HEK293T (cell line): ENCODE results near the gene CADM2.
A peak's percentile ranks its signal among the peaks of the same experiment; 100 is the strongest.

Experiments
- ARNT ChIP-seq: fragments of 450-650 bp; IDR thresholded peaks from 2 replicates; pipeline ENCODE4 v1.6.1; 2017; ENCODE audit warnings: mild to moderate bottlenecking
- BHLHE40 ChIP-seq: fragments of 450-650 bp; IDR thresholded peaks from 2 replicates; pipeline ENCODE4 v1.6.1; 2016; ENCODE audit warnings: mild to moderate bottlenecking, moderate library complexity, borderline replicate concordance
- ELF4 ChIP-seq: fragments of 450-650 bp; IDR thresholded peaks from 2 replicates; pipeline ENCODE4 v1.6.1; 2017; ENCODE audit warnings: antibody characterized with exemption
- FOXA1 ChIP-seq: fragments of 450-650 bp; IDR thresholded peaks from 2 replicates; pipeline ENCODE4 v1.6.1; 2016; ENCODE audit warnings: mild to moderate bottlenecking
- FOXK2 ChIP-seq: fragments of 450-650 bp; IDR thresholded peaks from 2 replicates; pipeline ENCODE4 v1.6.1; 2016; ENCODE audit warnings: mild to moderate bottlenecking
- FOXM1 ChIP-seq: fragments of 450-650 bp; IDR thresholded peaks from 2 replicates; pipeline ENCODE4 v1.6.1; 2017; ENCODE audit warnings: mild to moderate bottlenecking, borderline replicate concordance
- HDGF ChIP-seq: fragments of 450-650 bp; IDR thresholded peaks from 2 replicates; pipeline ENCODE4 v1.6.1; 2017; ENCODE audit warnings: antibody characterized with exemption, borderline replicate concordance
- L3MBTL2 ChIP-seq: fragments of 450-650 bp; conservative IDR thresholded peaks from 2 replicates; pipeline ENCODE4 v1.6.1; 2016; ENCODE audit warnings: mild to moderate bottlenecking
- NFRKB ChIP-seq: fragments of 450-650 bp; IDR thresholded peaks from 2 replicates; pipeline ENCODE4 v1.6.1; 2016; ENCODE audit warnings: mild to moderate bottlenecking, moderate library complexity
- PKNOX1 ChIP-seq: fragments of 450-650 bp; IDR thresholded peaks from 2 replicates; pipeline ENCODE4 v1.6.1; 2016
- SP1 ChIP-seq: fragments of 450-650 bp; IDR thresholded peaks from 2 replicates; pipeline ENCODE4 v1.6.1; 2017
- SUZ12 ChIP-seq: fragments of 450-650 bp; IDR thresholded peaks from 2 replicates; pipeline ENCODE4 v1.6.1; 2016; ENCODE audit warnings: mild to moderate bottlenecking
- TARDBP ChIP-seq: fragments of 450-650 bp; IDR thresholded peaks from 2 replicates; pipeline ENCODE4 v1.6.1; 2016
- ZNF384 ChIP-seq: fragments of 450-650 bp; IDR thresholded peaks from 2 replicates; pipeline ENCODE4 v1.6.1; 2016

GRCh38 chr3:85342915-85343314 lies 384.1 kb downstream of the CADM2 start:
- TF ChIP-seq FOXM1 (no peak), SUZ12 (no peak), BHLHE40 (no peak), HDGF (no peak), TARDBP (no peak), ARNT (no peak), ZNF384 (no peak), SP1 (no peak), FOXA1 (no peak), PKNOX1 (peak; percentile 95), NFRKB (no peak), ELF4 (no peak), FOXK2 (no peak), L3MBTL2 (no peak)
